Epithelial cell of esophagus (primary cell): ENCODE data around the gene ZNF608.

ENCODE experiments used
- DNase-seq: peaks from one replicate; pipeline ENCODE4 v3.0.0; 2010; ENCODE audit warnings: low read depth
- H3K4me3 ChIP-seq: 2 replicates; pipeline ENCODE4 v1.5.1; 2011; ENCODE audit warnings: mild to moderate bottlenecking, low read length, control low read depth
- CTCF ChIP-seq: IDR thresholded peaks from 2 replicates; pipeline ENCODE4 v1.5.1; 2011; ENCODE audit warnings: low read depth, mild to moderate bottlenecking, low read length, control low read depth, inconsistent platforms; ENCODE audit not compliant: insufficient read depth; ENCODE audit errors: missing control alignments

Gene ZNF608

GRCh38 chr5:124705577-124705976, 40.9 kb downstream of the ZNF608 start:
- H3K4me3 ChIP-seq = no peak overlapping the region
- TF ChIP-seq CTCF = no peak
- DNase-seq = no peak

GRCh38 chr5:124704594-124705284, 41.7 kb downstream of the ZNF608 start:
- no peak overlapping the region for H3K4me3 ChIP-seq
- DNase-seq = no peak
- TF ChIP-seq CTCF = no peak

- no peak overlapping the region for H3K4me3 ChIP-seq
- no peak for DNase-seq
- TF ChIP-seq CTCF = no peak
Measured at GRCh38 chr5:124703995-124704394, 42.4 kb downstream of the ZNF608 start.

- DNase-seq = no peak
- no peak overlapping the region for H3K4me3 ChIP-seq
- no peak for TF ChIP-seq CTCF
Measured at GRCh38 chr5:124702525-124702924, 43.9 kb downstream of the ZNF608 start.

- H3K4me3 ChIP-seq = no peak overlapping the region
- no peak for DNase-seq
- TF ChIP-seq CTCF = no peak
Measured at GRCh38 chr5:124701873-124702425, 44.5 kb downstream of the ZNF608 start.

- DNase-seq = peak; percentile 29
- H3K4me3 ChIP-seq = no peak overlapping the region
- TF ChIP-seq CTCF = no peak
Measured at GRCh38 chr5:124701016-124701415, 45.4 kb downstream of the ZNF608 start.

- H3K4me3 ChIP-seq = no peak overlapping the region
- DNase-seq = no peak
- TF ChIP-seq CTCF = no peak
Measured at GRCh38 chr5:124700333-124700732, 46.1 kb downstream of the ZNF608 start.
